ENCODE measurements around the gene GATB.

GATB gene

GRCh38 chr4:151641167-151641566 lies 119.6 kb downstream of the GATB start:
- no peak for DNase-seq (ENCODE audit: low spot score)
- H4K91ac ChIP-seq (ENCODE audit: low read depth, low read length, poor library complexity): no peak overlapping the region
- no peak overlapping the region for H3K4ac ChIP-seq (ENCODE audit: low read length)
- no peaks in the 10 kb centered on the region for H3K36me3 ChIP-seq (replicated peaks in 1 of 2; ENCODE audit: control insufficient read depth in 2 of 2, insufficient read depth in 2 of 2, low read length in 2 of 2)
- H2BK15ac ChIP-seq (ENCODE audit: low read length): no peak overlapping the region
- no peaks in the 10 kb centered on the region for H3K4me1 ChIP-seq (ENCODE audit: control insufficient read depth in 2 of 2, insufficient read depth in 1 of 2, low read depth in 1 of 2, low read length in 2 of 2)
- H3K79me1 ChIP-seq (ENCODE audit: low read depth, low read length): no peaks in the 10 kb centered on the region
- no peak overlapping the region for H3K9ac ChIP-seq (ENCODE audit: low read depth, low read length, poor library complexity)
- H3K9me3 ChIP-seq (replicated peaks in 1 of 2; ENCODE audit: control insufficient read depth in 2 of 2, insufficient read depth in 1 of 2, low read depth in 1 of 2, low read length in 2 of 2): no peaks in the 10 kb centered on the region
- no peak overlapping the region for H3K14ac ChIP-seq (ENCODE audit: low read length)
- H3K27ac ChIP-seq (replicated peaks; ENCODE audit: low read length): no peak overlapping the region
- no peak overlapping the region for H2BK120ac ChIP-seq (ENCODE audit: low read depth, low read length)
- H3K4me3 ChIP-seq (ENCODE audit: low read length in 2 of 2): no peak overlapping the region
- H2BK5ac ChIP-seq (ENCODE audit: low read length): no peak overlapping the region
- H3K23ac ChIP-seq (ENCODE audit: low read depth, low read length, poor library complexity): no peak overlapping the region
- no peak overlapping the region for H2AK5ac ChIP-seq (ENCODE audit: low read depth, low read length)
- H2BK12ac ChIP-seq (ENCODE audit: low read length): no peak overlapping the region
- WGBS, 2 donors (ENCODE audit: extremely low coverage in 2 of 2, insufficient read length in 2 of 2, insufficient replicate concordance in 1 of 2): no CpG with 5 or more reads among the region's 2 CpGs
- H3K4me2 ChIP-seq (ENCODE audit: insufficient read depth, low read length, poor library complexity, severe bottlenecking): no peak overlapping the region
- H4K8ac ChIP-seq (ENCODE audit: low read depth, low read length): no peak overlapping the region
- H3K18ac ChIP-seq (ENCODE audit: low read length): no peak overlapping the region
- peaks cover 0 to 12% (median 0%) of the 10 kb centered on the region in 3 experiments for H3K27me3 ChIP-seq (ENCODE audit: control insufficient read depth in 3 of 3, insufficient read depth in 3 of 3, low read depth in 1 of 3, low read length in 3 of 3)
- no peak overlapping the region for H2AFZ ChIP-seq (ENCODE audit: low read length)

- no peak overlapping the region for H2AK5ac ChIP-seq (ENCODE audit: low read depth, low read length)
- no peaks in the 10 kb centered on the region for H3K9me3 ChIP-seq (replicated peaks in 1 of 2; ENCODE audit: control insufficient read depth in 2 of 2, insufficient read depth in 1 of 2, low read depth in 1 of 2, low read length in 2 of 2)
- no peak overlapping the region for H2AFZ ChIP-seq (ENCODE audit: low read length)
- no peak overlapping the region for H3K27ac ChIP-seq (replicated peaks; ENCODE audit: low read length)
- no peak overlapping the region for H2BK15ac ChIP-seq (ENCODE audit: low read length)
- H3K4ac ChIP-seq (ENCODE audit: low read length): no peak overlapping the region
- no peak overlapping the region for H3K4me3 ChIP-seq (ENCODE audit: low read length in 2 of 2)
- no CpG with 5 or more reads among the region's 1 CpG for WGBS, 2 donors (ENCODE audit: extremely low coverage in 2 of 2, insufficient read length in 2 of 2, insufficient replicate concordance in 1 of 2)
- peaks cover 0 to 12% (median 0%) of the 10 kb centered on the region in 3 experiments for H3K27me3 ChIP-seq (ENCODE audit: control insufficient read depth in 3 of 3, insufficient read depth in 3 of 3, low read depth in 1 of 3, low read length in 3 of 3)
- H3K9ac ChIP-seq (ENCODE audit: low read depth, low read length, poor library complexity): no peak overlapping the region
- no peak overlapping the region for H3K18ac ChIP-seq (ENCODE audit: low read length)
- H3K4me2 ChIP-seq (ENCODE audit: insufficient read depth, low read length, poor library complexity, severe bottlenecking): no peak overlapping the region
- no peak overlapping the region for H3K23ac ChIP-seq (ENCODE audit: low read depth, low read length, poor library complexity)
- DNase-seq (ENCODE audit: low spot score): no peak
- H2BK5ac ChIP-seq (ENCODE audit: low read length): no peak overlapping the region
- H4K91ac ChIP-seq (ENCODE audit: low read depth, low read length, poor library complexity): no peak overlapping the region
- no peaks in the 10 kb centered on the region for H3K36me3 ChIP-seq (replicated peaks in 1 of 2; ENCODE audit: control insufficient read depth in 2 of 2, insufficient read depth in 2 of 2, low read length in 2 of 2)
- H3K4me1 ChIP-seq (ENCODE audit: control insufficient read depth in 2 of 2, insufficient read depth in 1 of 2, low read depth in 1 of 2, low read length in 2 of 2): no peaks in the 10 kb centered on the region
- no peak overlapping the region for H2BK12ac ChIP-seq (ENCODE audit: low read length)
- H4K8ac ChIP-seq (ENCODE audit: low read depth, low read length): no peak overlapping the region
- no peak overlapping the region for H3K14ac ChIP-seq (ENCODE audit: low read length)
- H3K79me1 ChIP-seq (ENCODE audit: low read depth, low read length): no peaks in the 10 kb centered on the region
- H2BK120ac ChIP-seq (ENCODE audit: low read depth, low read length): no peak overlapping the region
Observed at GRCh38 chr4:151640381-151640780, 120.4 kb downstream of the GATB start.

- no CpG with 5 or more reads among the region's 1 CpG for WGBS, 2 donors (ENCODE audit: extremely low coverage in 2 of 2, insufficient read length in 2 of 2, insufficient replicate concordance in 1 of 2)
- H3K14ac ChIP-seq (ENCODE audit: low read length): no peak overlapping the region
- no peak overlapping the region for H2AFZ ChIP-seq (ENCODE audit: low read length)
- H3K23ac ChIP-seq (ENCODE audit: low read depth, low read length, poor library complexity): no peak overlapping the region
- H3K27me3 ChIP-seq (ENCODE audit: control insufficient read depth in 3 of 3, insufficient read depth in 3 of 3, low read depth in 1 of 3, low read length in 3 of 3): peaks cover 0 to 12% (median 0%) of the 10 kb centered on the region in 3 experiments
- no peak overlapping the region for H3K9ac ChIP-seq (ENCODE audit: low read depth, low read length, poor library complexity)
- no peak overlapping the region for H3K18ac ChIP-seq (ENCODE audit: low read length)
- no peaks in the 10 kb centered on the region for H3K9me3 ChIP-seq (replicated peaks in 1 of 2; ENCODE audit: control insufficient read depth in 2 of 2, insufficient read depth in 1 of 2, low read depth in 1 of 2, low read length in 2 of 2)
- H3K79me1 ChIP-seq (ENCODE audit: low read depth, low read length): no peaks in the 10 kb centered on the region
- no peak overlapping the region for H2BK15ac ChIP-seq (ENCODE audit: low read length)
- H3K36me3 ChIP-seq (replicated peaks in 1 of 2; ENCODE audit: control insufficient read depth in 2 of 2, insufficient read depth in 2 of 2, low read length in 2 of 2): no peaks in the 10 kb centered on the region
- H4K91ac ChIP-seq (ENCODE audit: low read depth, low read length, poor library complexity): no peak overlapping the region
- H2AK5ac ChIP-seq (ENCODE audit: low read depth, low read length): no peak overlapping the region
- H2BK5ac ChIP-seq (ENCODE audit: low read length): no peak overlapping the region
- H4K8ac ChIP-seq (ENCODE audit: low read depth, low read length): no peak overlapping the region
- H3K4me1 ChIP-seq (ENCODE audit: control insufficient read depth in 2 of 2, insufficient read depth in 1 of 2, low read depth in 1 of 2, low read length in 2 of 2): no peaks in the 10 kb centered on the region
- no peak for DNase-seq (ENCODE audit: low spot score)
- H3K27ac ChIP-seq (replicated peaks; ENCODE audit: low read length): no peak overlapping the region
- H3K4me3 ChIP-seq (ENCODE audit: low read length in 2 of 2): no peak overlapping the region
- no peak overlapping the region for H3K4me2 ChIP-seq (ENCODE audit: insufficient read depth, low read length, poor library complexity, severe bottlenecking)
- H2BK12ac ChIP-seq (ENCODE audit: low read length): no peak overlapping the region
- no peak overlapping the region for H2BK120ac ChIP-seq (ENCODE audit: low read depth, low read length)
- H3K4ac ChIP-seq (ENCODE audit: low read length): no peak overlapping the region
Observed at GRCh38 chr4:151638295-151638858, 122.4 kb downstream of the GATB start.

- no peaks in the 10 kb centered on the region for H3K9me3 ChIP-seq (replicated peaks in 1 of 2; ENCODE audit: control insufficient read depth in 2 of 2, insufficient read depth in 1 of 2, low read depth in 1 of 2, low read length in 2 of 2)
- H3K27ac ChIP-seq (replicated peaks; ENCODE audit: low read length): no peak overlapping the region
- H2BK12ac ChIP-seq (ENCODE audit: low read length): no peak overlapping the region
- peaks cover 0 to 8% of the 10 kb centered on the region in 2 donors for H3K4me1 ChIP-seq (ENCODE audit: control insufficient read depth in 2 of 2, insufficient read depth in 1 of 2, low read depth in 1 of 2, low read length in 2 of 2)
- H4K8ac ChIP-seq (ENCODE audit: low read depth, low read length): no peak overlapping the region
- DNase-seq (ENCODE audit: low spot score): no peak
- H3K36me3 ChIP-seq (replicated peaks in 1 of 2; ENCODE audit: control insufficient read depth in 2 of 2, insufficient read depth in 2 of 2, low read length in 2 of 2): no peaks in the 10 kb centered on the region
- no peak overlapping the region for H3K4ac ChIP-seq (ENCODE audit: low read length)
- H2AFZ ChIP-seq (ENCODE audit: low read length): no peak overlapping the region
- H2BK120ac ChIP-seq (ENCODE audit: low read depth, low read length): no peak overlapping the region
- H3K9ac ChIP-seq (ENCODE audit: low read depth, low read length, poor library complexity): no peak overlapping the region
- no peak overlapping the region for H2BK15ac ChIP-seq (ENCODE audit: low read length)
- no peak overlapping the region for H2AK5ac ChIP-seq (ENCODE audit: low read depth, low read length)
- H3K79me1 ChIP-seq (ENCODE audit: low read depth, low read length): no peaks in the 10 kb centered on the region
- H3K27me3 ChIP-seq (ENCODE audit: control insufficient read depth in 3 of 3, insufficient read depth in 3 of 3, low read depth in 1 of 3, low read length in 3 of 3): peaks cover 0 to 10% (median 0%) of the 10 kb centered on the region in 3 experiments
- H4K91ac ChIP-seq (ENCODE audit: low read depth, low read length, poor library complexity): no peak overlapping the region
- no peak overlapping the region for H3K4me3 ChIP-seq (ENCODE audit: low read length in 2 of 2)
- no peak overlapping the region for H3K18ac ChIP-seq (ENCODE audit: low read length)
- no peak overlapping the region for H3K23ac ChIP-seq (ENCODE audit: low read depth, low read length, poor library complexity)
- no peak overlapping the region for H3K14ac ChIP-seq (ENCODE audit: low read length)
- no peak overlapping the region for H2BK5ac ChIP-seq (ENCODE audit: low read length)
- H3K4me2 ChIP-seq (ENCODE audit: insufficient read depth, low read length, poor library complexity, severe bottlenecking): no peak overlapping the region
Observed at GRCh38 chr4:151631349-151631748, 129.5 kb downstream of the GATB start.

All from neuronal stem cell (in vitro differentiated cells).